ENCODE data around the gene C16orf54.
"Not testable (repeated sequence)": the region's sequence is repeated elsewhere in the genome, so short reads cannot be mapped to it uniquely, and the experiment has no call there.

The C16orf54 gene

DNA sequence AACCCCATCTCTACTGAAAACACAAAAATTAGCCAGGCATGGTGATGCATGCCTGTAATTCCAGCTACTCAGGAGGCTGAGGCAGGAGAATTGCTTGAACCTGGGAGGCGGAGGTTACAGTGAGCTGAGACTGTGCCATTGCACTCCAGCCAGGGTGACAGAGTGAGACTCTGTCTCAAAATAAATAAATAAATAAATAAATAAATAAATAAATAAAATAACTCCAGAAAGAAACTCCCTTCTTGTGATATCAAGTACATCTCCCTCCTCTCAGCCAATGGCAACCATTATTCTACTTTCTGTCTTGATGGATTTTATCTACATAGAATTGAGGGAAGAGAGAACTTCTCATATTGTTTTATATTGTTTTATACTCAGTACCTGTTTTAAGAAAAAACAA, 38.6 kb downstream of the C16orf54 start:
- DNase-seq (ENCODE audit: low spot score), result not testable (repeated sequence)

DNA sequence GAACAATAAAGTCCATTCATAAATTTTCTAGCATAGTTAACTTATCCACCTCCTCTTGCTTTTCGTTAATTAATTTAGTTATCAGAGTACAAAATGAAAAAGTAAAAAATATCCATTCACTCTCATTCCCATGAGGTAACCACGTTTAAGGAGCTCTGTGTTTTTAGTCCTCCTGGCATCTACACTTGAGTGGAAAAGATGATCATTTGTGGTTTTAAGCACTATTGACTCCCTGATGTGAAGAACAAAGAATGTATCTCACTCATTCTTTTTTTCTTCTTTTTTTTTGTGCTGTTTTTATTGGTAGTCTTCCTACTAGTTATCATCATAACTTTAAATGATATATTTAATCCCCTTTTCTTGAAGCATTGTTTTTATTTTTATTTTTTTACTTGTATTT, 40.8 kb downstream of the C16orf54 start:
- no peak for DNase-seq (ENCODE audit: low spot score)

DNA sequence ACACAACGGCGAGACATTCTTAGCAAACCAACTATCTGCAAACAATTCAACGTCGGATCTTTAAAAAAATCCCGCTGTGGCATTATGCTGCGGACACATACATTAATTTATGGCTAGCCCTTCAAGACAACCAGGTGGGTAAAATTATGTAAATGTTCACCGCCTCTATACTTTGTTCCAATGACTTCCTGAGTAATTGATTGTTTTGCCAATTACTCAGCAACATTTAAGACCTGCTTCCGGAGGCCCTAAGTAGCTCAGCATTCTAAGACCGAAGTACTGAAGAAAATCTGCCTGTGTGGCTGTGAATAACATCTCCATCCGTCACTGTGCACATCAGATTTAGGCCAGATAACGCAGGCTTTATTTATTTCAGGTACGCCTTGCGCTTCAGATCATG, 43.5 kb downstream of the C16orf54 start:
- no peak for DNase-seq (ENCODE audit: low spot score)

DNA sequence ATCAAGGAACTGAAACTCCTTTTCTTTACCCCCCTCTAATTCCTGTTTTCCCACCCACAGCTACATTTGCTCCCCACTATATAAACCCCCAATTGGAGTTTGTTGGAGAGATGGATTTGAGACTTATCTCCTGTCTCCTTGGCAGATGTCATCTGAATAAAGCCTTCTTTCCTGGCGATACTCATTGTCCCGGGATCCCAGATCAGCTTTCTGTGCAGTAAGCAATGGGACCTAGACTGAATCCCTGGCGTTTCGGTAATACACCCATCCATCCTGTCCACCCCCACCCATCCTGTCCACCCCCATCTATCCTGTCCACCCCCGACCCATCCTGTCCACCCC, 44.6 kb downstream of the C16orf54 start:
- DNase-seq (ENCODE audit: low spot score), result no peak

DNA sequence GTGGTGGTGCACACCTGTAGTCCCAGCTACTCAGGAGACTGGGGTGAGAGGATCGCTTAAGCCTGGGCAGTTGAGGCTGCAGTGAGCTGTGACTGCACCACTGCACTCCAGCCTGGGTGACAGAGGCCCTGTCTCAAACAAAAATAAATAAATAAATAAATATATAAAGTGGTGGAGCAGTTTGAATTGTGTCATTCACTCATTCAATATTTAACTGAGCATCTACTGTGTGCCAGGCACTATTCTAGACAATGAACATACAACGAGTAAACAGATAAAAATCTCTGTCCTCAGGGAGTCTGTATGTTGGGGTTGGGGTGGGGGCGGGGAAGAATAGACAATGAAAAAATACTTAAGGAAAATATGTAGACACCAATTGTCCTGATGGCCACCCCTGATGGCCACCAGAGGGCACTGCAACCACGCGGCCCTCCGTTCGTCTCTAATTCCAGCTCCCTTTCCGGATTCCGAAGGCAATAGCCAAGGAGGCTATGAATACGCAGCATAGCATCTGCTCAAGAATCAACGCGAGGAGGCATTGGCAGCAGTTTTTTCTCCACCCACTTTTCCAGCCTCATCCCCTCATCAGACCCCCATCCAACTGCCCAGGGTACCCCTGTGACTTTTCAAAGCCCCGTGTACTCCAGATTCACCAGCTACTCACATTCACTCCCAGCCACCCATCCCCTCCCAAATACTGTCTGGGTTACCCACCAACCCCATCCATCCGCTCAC, 45.4 kb downstream of the C16orf54 start:
- peak; percentile 81 for DNase-seq (ENCODE audit: low spot score)

DNA sequence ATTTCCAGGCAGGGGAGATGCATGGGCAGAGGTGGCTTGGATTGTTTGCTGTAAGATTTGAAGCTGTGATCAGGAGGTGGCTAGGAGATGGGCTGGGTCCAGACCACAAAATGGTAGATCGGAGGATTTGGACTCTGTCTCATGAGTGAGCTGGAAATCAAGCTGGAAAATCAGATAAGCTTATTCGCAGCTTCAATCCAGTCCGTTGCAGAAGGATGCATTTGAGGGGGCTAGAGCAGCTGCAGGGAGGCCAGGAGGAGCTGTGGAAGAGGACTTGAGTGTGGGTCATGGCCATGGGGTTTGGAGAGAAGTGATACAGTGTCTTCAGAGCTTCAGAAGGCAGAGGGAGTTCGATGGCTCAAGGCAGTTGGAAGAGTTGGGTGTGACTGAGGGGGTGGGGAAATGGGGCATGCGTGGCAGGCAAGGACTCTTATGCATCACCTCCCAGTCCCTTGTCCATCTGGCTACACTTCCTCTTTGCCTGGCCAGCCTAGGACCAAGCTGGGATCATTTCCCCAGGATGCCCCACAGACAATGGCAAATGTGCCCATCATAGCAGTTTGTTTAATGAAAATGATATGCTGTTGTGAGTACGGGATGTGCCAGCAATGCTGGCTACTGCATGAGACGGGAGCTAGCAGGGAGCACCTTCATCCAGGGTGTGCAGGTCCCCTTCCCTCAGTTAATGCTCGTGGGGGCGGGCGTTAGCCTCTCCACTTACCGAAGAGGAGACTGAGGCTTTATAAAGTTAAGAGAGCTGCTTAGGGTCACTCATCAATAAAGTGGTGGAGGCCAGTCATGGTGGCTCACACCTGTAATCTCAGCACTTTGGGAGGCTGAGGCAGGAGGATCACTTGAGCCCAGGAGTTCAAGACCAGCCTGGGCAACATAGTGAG, 46.2 kb downstream of the C16orf54 start:
- no peak for DNase-seq (ENCODE audit: low spot score)

DNA sequence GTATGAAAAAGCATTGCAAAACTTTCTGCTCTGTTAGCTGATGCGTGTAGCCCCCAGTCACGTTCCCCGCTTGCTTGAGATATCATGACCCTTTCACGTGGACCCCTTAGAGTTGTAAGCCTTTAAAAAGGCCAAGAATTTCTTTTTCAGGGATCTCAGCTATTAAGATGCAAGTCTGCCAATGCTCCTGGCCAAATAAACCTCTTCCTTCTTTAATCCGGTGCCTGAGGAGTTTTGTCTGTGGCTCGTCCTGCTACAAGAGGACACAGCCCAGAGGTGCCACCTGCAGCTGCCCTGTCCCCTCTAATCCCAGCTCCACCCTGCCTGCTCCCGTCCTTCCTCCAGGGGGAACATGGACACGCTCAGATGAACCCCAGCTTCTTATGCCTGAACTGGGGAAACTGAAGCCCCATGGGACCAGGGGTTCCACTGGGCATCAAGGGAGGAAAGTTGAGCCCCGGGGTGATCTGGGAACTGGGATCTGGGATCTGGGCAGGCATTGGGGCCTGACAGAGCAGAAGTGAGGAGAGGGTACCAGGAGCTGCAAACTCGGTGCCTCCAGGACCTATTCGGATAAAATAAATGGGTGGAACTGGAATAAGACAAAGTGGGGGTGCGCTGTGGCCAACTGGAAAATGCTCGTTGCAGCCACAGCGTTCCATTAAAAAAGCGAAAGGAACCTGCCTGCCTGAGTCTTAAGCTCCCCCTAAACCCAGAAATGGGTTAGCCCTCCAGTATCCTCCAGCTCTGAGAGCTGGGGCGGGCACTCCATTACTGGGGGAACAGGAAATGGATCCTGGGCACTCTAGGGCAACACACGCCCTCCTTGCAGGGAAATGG, 47.1 kb downstream of the C16orf54 start:
- no peak for DNase-seq (ENCODE audit: low spot score)

DNA sequence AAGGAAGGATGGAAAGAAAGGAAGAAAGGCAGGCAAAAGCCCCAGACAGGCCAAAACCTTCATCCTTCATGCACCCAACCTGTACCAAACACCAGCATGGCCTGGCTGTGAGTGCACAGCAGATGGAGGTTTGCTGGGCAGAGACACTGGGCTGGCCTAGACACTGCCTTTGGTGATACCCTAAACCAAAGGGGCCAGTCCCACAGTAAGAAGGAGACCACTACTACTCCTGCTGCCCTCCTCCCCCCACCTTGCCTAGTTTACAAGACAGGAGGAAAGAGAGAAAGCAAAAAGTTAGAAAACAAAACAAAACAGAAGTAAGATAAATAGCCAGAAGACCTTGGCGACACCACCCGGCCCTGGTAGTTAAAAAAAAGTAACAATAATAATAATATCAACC, 47.7 kb downstream of the C16orf54 start:
- DNase-seq (ENCODE audit: low spot score), result no peak

DNA sequence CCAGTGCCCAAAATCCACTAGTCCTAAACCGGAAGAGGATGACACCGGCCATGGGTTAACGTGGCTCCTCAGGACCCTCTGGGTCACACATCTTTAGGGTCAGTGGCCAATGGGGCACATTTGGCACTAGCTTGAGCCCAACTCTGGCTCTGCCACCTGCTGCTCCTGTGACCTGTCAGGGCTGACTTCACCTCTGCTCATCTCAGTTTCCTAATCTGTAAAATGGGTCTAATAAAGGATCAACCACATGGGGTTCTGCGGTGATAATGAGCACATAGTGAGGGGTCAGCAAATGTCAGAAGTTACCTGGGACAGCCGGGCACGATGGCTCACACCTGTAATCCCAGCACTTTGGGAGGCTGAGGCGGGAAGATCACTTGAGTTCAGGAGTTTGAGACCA, 48.4 kb downstream of the C16orf54 start:
- no peak for DNase-seq (ENCODE audit: low spot score)

DNA sequence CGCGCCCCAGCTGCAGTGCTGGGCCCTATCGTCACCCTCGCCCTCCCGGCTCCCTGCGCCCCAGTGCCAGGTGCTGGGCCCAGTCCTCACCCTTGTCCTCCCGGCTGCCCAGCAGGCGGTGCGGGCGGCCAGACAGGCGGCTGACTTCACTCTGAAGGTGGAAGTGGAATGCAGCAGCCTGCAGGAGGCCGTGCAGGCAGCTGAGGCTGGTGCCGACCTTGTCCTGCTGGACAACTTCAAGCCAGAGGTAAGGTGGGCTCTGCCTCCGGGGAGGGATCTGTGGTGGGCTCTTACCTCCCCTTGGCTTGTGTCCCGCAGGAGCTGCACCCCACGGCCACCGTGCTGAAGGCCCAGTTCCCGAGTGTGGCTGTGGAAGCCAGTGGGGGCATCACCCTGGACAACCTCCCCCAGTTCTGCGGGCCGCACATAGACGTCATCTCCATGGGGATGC, 48.9 kb downstream of the C16orf54 start:
- DNase-seq (ENCODE audit: low spot score), result no peak

DNA sequence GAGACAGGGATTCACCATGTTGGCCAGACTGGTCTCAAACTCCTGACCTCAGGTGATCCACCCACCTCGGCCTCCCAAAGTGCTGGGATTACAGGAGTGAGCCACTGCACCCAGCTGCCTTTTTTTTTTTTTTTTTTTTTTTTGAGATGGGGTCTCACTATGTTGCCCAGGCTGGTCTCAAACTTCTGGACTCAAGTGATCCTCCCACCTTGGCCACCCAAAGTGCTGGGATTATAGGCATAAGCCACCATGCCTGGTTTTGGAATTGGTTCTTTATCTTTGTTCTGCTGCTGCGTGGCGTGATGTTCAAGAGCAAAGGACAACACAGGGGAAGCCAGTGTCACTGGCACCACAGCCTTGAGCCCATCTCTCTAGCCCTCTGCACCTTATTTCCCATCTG, 50.1 kb downstream of the C16orf54 start:
- DNase-seq (ENCODE audit: low spot score), result not testable (repeated sequence)

DNA sequence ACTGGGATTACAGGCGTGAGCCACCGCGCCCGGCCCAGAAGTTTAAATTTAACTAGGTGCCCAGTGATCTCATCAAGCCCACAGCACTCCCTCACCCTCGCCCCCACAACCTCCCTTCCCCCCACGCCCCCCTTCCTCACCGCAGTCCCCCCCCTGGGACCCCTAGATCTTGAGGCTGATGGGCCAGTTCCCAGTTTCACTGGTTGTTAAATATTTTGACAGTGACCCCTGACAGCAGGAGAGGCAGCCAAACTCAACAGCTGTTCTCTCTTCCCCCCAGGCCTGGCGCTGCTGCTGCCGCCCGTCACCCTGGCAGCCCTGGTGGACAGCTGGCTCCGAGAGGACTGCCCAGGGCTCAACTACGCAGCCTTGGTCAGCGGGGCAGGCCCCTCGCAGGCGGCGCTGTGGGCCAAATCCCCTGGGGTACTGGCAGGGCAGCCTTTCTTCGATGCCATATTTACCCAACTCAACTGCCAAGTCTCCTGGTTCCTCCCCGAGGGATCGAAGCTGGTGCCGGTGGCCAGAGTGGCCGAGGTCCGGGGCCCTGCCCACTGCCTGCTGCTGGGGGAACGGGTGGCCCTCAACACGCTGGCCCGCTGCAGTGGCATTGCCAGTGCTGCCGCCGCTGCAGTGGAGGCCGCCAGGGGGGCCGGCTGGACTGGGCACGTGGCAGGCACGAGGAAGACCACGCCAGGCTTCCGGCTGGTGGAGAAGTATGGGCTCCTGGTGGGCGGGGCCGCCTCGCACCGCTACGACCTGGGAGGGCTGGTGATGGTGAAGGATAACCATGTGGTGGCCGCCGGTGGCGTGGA, 51.2 kb downstream of the C16orf54 start:
- DNase-seq (ENCODE audit: low spot score), result no peak

DNA sequence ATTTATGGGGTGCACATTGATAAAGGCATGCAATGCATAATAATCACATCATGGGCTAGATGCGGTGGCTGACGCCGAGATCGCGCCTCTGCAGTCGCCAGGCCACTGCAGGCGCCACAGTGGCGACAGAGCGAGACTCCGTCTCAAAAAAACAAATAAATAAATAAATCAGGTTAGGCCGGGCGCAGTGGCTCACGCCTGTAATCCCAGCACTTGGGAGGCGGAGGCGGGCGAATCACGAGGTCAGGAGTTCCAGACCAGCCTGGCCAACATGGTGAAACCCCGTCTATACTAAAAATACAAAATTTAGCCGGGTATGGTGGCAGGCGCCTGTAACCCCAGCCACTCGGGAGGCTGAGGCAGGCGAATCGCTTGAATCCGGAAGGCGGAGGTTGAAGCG, 53.2 kb downstream of the C16orf54 start:
- not testable (repeated sequence) for DNase-seq (ENCODE audit: low spot score)

All from germinal center (tissue), 1 donor.